Activated T-cell treated with anti-CD3 and anti-CD28 coated beads, Interleukin-2, amount 50 U/mL, for 24 hours (primary cell): ENCODE results near the gene MAPK10.
"Not testable (repeated sequence)": the region's sequence is repeated elsewhere in the genome, so short reads cannot be mapped to it uniquely, and the experiment has no call there.

Experiments
- DNase-seq: peaks from one replicate; pipeline ENCODE4 v3.0.0-alpha.2; 2020
- H3K27ac Mint-ChIP-seq: 2 replicates; pipeline ENCODE4 v1.8.0; 2020; ENCODE audit warnings: mild to moderate bottlenecking, mixed read lengths
- H3K27me3 Mint-ChIP-seq: 2 replicates; pipeline ENCODE4 v1.8.0; 2020; ENCODE audit warnings: mixed read lengths
- H3K36me3 Mint-ChIP-seq: 2 replicates; pipeline ENCODE4 v1.8.0; 2020; ENCODE audit warnings: low read depth, mixed read lengths
- H3K4me1 Mint-ChIP-seq: 2 replicates; pipeline ENCODE4 v1.8.0; 2020; ENCODE audit warnings: low read depth, mixed read lengths
- H3K4me3 Mint-ChIP-seq: 2 replicates; pipeline ENCODE4 v1.8.0; 2020; ENCODE audit warnings: mild to moderate bottlenecking, moderate library complexity, mixed read lengths
- H3K9me3 Mint-ChIP-seq: 2 replicates; pipeline ENCODE4 v1.8.0; 2020; ENCODE audit warnings: mixed read lengths

Gene MAPK10

DNA sequence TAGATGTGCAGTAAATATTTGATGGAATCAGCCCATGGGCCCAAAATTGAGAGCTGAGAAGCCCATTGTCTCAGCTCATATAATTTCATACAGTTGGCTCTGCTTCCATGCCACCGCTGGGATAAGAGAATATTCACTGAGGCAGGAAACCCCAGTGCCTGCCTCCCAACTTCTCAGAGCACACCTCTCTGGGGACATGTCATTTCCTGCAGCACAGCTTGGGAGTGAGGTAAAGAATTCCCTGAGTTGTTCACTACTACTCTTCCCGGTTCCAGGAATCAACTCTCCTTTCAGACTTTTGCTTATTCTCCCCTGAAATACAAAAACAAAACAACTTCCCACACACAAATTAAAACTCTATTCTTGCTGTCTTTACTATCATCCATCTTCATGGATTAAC lies 389.3 kb downstream of the MAPK10 start:
- H3K36me3 Mint-ChIP-seq, result no peaks in the 10 kb centered on the region
- no peaks in the 10 kb centered on the region for H3K9me3 Mint-ChIP-seq
- H3K4me1 Mint-ChIP-seq, result no peaks in the 10 kb centered on the region
- H3K27me3 Mint-ChIP-seq, result no peaks in the 10 kb centered on the region
- DNase-seq, result no peak
- H3K4me3 Mint-ChIP-seq, result no peak overlapping the region
- no peak overlapping the region for H3K27ac Mint-ChIP-seq

DNA sequence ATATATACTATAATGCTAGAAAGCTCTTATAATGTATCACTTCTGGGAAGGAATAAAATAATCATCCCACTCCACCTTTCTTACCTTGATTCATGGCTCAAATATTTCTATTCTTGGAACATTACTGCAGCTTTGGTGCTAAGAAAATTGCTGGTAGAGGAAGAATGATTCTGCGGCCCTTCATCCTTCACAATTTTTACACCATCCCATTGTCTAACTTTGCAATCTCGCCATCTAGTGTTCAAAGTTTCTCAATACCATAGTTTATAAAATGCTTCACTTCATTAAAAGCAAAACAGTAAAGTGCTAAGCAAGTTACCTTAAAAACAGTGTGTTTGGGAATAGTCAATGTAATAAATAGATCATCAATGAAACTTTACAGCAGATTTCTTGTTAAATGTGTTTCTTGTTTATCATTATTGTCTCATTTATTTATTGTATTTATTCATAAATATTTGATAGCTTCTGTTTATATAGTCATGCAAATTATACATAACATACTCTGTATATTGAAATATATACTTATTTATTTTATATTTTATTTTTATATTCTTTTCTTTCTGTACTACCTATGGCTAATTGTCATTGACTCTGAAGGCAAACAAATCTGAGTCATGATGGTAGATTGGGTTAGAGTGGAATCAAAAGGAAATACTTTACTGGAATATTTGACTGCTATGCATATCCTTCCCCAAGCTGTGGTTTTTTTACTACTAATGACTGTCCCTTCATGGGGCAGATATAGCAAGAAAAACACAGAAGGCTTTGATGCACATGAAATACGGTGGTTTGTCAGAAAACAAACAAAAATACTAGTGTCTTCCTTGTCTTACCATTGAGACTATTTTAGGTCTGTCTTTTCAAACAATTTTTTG lies 390.7 kb downstream of the MAPK10 start:
- no peak for DNase-seq
- Mint-ChIP-seq H3K4me3 (no peak overlapping the region), H3K36me3 (no peaks in the 10 kb centered on the region)

DNA sequence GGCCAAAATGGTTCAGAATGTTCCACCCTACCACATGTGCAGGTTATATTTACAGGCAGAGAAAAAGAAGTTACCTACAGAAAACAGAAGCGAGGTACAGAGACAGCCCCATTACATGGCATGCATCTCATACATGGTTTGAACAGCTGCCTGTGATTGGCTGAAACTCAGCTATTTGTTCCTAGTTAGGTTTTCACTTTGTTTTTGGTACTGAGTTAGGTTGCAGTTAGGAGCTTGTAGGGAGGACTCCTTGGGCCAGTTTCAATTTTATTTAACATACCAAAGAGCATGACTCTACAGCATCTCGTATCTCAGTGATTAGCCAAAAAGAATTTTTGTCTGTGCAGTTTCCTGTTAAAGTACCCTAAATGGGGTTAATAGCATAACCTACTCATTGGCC lies 392.0 kb downstream of the MAPK10 start:
- Mint-ChIP-seq H3K36me3 (no peaks in the 10 kb centered on the region), H3K27ac (no peak overlapping the region), H3K27me3 (no peaks in the 10 kb centered on the region), H3K4me1 (no peaks in the 10 kb centered on the region), H3K4me3 (no peak overlapping the region), H3K9me3 (no peaks in the 10 kb centered on the region)
- no peak for DNase-seq

More for the DNA sequence above, 390.7 kb downstream of the MAPK10 start:
- Mint-ChIP-seq H3K9me3 (no peaks in the 10 kb centered on the region), H3K4me1 (no peaks in the 10 kb centered on the region), H3K27me3 (no peaks in the 10 kb centered on the region), H3K27ac (no peak overlapping the region)

DNA sequence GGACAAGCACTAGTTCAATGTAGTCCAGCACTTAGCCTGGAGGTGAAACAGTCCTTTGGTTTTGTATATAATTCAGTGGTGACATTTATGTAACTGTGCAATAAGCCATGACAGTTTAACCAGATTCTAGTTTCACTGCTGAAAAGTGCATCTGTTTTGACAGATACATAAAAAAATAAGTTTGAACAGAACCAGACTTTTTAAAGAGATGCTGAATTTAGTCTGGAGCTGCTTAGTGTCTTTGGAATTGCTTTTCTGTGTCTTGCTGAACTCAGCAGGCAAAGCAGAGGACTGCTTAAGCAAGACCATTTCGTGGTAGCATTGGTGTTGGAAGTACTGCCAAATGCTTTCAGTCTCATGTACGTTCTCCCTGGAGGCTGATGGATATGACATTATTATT lies 393.5 kb downstream of the MAPK10 start:
- no peak for DNase-seq
- no peaks in the 10 kb centered on the region for H3K9me3 Mint-ChIP-seq
- no peak overlapping the region for H3K27ac Mint-ChIP-seq
- H3K36me3 Mint-ChIP-seq, result no peaks in the 10 kb centered on the region
- H3K4me3 Mint-ChIP-seq, result no peak overlapping the region
- no peaks in the 10 kb centered on the region for H3K4me1 Mint-ChIP-seq
- H3K27me3 Mint-ChIP-seq, result no peaks in the 10 kb centered on the region

- no peaks in the 10 kb centered on the region for H3K9me3 Mint-ChIP-seq
- DNase-seq, result no peak
- H3K4me1 Mint-ChIP-seq, result no peaks in the 10 kb centered on the region
- H3K27ac Mint-ChIP-seq, result no peak overlapping the region
- no peaks in the 10 kb centered on the region for H3K27me3 Mint-ChIP-seq
- H3K4me3 Mint-ChIP-seq, result no peak overlapping the region
- no peaks in the 10 kb centered on the region for H3K36me3 Mint-ChIP-seq
Measured at GRCh38 chr4:85965529-85965928, 394.3 kb downstream of the MAPK10 start.

DNA sequence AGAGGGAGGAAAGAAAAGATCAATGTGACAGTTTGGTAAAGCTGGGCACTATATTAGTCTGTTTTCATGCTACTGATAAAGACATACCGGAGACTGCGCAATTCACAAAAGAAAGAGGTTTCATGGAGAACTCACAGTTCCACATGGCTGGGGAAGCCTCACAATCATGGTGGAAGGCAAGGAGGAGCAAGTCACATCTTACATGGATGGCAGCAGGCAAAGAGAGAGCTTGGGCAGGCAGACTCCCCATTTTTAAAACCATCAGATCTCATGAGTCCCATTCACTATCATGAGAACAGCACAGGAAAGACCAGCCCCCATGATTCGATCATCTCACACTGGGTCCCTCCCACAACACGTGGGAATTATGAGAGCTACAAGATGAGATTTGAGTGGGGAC lies 394.8 kb downstream of the MAPK10 start:
- H3K4me1 Mint-ChIP-seq, H3K9me3 Mint-ChIP-seq, H3K36me3 Mint-ChIP-seq, H3K4me3 Mint-ChIP-seq, DNase-seq, H3K27ac Mint-ChIP-seq, H3K27me3 Mint-ChIP-seq: not testable (repeated sequence)

DNA sequence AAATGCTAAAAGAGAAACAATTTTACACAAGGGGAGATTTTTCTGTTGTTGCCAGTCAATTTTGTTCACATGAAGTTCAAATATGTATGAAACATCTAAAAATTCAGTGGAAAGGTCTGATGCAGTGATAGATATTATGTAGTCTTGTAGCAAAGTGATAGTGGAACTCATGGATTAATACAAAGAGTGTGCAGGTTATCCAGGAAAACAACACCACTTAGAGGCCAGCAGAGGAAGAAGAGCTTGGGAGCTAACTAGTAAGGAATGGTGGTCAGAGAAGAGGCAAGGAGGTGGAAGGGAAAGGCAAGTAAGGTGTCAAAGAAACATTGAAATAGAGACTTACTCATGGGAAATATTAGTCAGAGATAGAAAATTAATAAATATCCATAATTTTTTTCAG lies 395.6 kb downstream of the MAPK10 start:
- no peak for DNase-seq
- H3K4me3 Mint-ChIP-seq, result no peak overlapping the region

GRCh38 chr4:85963231-85963630 lies 396.6 kb downstream of the MAPK10 start:
- H3K36me3 Mint-ChIP-seq, result no peaks in the 10 kb centered on the region
- no peak for DNase-seq
- H3K9me3 Mint-ChIP-seq, result no peaks in the 10 kb centered on the region
- no peak overlapping the region for H3K27ac Mint-ChIP-seq
- no peak overlapping the region for H3K4me3 Mint-ChIP-seq
- H3K4me1 Mint-ChIP-seq, result no peaks in the 10 kb centered on the region
- H3K27me3 Mint-ChIP-seq, result no peaks in the 10 kb centered on the region

More for the DNA sequence above, 395.6 kb downstream of the MAPK10 start:
- H3K4me1 Mint-ChIP-seq, result no peaks in the 10 kb centered on the region
- H3K27me3 Mint-ChIP-seq, result no peaks in the 10 kb centered on the region
- no peaks in the 10 kb centered on the region for H3K9me3 Mint-ChIP-seq
- H3K27ac Mint-ChIP-seq, result no peak overlapping the region
- no peaks in the 10 kb centered on the region for H3K36me3 Mint-ChIP-seq

DNA sequence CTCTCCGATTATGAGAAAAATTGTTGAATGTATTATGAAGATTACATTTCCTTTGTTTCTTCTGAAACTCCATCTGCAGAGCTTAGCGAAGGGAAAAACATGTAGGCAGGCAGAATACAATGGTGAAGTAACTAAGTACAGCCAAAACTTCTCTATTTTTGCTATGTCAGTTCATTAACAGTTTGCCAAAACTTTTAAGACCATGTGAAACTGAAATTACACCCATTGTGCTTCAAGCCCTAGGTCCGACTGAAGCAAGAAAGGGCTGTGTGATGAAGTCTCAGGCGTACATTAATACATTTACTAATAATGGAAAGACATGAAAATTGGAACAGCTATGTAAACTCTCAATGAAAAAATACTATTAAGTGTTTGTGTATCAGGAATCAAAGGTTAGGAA lies 398.0 kb downstream of the MAPK10 start:
- H3K36me3 Mint-ChIP-seq, result no peaks in the 10 kb centered on the region
- DNase-seq, result no peak
- no peak overlapping the region for H3K4me3 Mint-ChIP-seq
- no peaks in the 10 kb centered on the region for H3K9me3 Mint-ChIP-seq
- no peaks in the 10 kb centered on the region for H3K27me3 Mint-ChIP-seq
- no peak overlapping the region for H3K27ac Mint-ChIP-seq
- H3K4me1 Mint-ChIP-seq, result no peaks in the 10 kb centered on the region

DNA sequence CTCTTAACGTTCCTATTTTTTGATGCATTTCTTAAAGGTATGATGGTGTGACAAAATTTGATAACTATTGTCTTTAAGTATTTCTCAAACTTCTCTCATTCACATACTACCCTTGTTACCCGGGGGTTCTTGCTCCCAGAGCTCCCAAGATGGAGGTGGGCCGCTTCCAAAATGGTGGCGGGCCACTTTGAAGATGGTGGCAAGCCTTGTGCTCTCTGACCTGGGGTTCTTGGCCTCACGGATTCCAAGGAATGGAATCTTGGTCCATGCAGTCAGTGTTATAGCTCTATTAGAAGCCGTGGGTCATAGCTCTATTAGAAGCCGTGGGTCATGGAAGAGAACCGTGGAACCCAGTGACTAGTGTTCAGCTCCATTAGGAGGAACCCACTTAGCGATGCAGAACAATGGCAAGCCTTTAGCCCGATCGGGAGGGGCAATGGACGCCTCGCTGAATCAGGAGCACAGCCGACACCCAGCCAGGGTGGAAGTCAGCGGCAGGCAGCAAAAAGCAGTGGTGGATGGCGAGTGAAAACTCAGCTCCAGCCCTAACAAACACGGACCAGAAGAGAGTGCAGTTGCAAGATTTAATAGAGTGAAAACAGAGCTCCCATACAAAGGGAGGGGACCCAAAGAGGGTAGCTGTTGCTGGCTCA lies 403.4 kb downstream of the MAPK10 start:
- no peaks in the 10 kb centered on the region for H3K9me3 Mint-ChIP-seq
- no peak for DNase-seq
- H3K27me3 Mint-ChIP-seq, result no peaks in the 10 kb centered on the region
- H3K4me3 Mint-ChIP-seq, result no peak overlapping the region
- H3K27ac Mint-ChIP-seq, result no peak overlapping the region
- no peaks in the 10 kb centered on the region for H3K4me1 Mint-ChIP-seq
- no peaks in the 10 kb centered on the region for H3K36me3 Mint-ChIP-seq

GRCh38 chr4:85955620-85956292 lies 404.1 kb downstream of the MAPK10 start:
- no peaks in the 10 kb centered on the region for H3K9me3 Mint-ChIP-seq
- no peaks in the 10 kb centered on the region for H3K36me3 Mint-ChIP-seq
- H3K27ac Mint-ChIP-seq, result no peak overlapping the region
- H3K4me1 Mint-ChIP-seq, result no peaks in the 10 kb centered on the region
- no peak for DNase-seq
- no peaks in the 10 kb centered on the region for H3K27me3 Mint-ChIP-seq
- H3K4me3 Mint-ChIP-seq, result no peak overlapping the region

GRCh38 chr4:85953651-85954018 lies 406.2 kb downstream of the MAPK10 start:
- no peaks in the 10 kb centered on the region for H3K27me3 Mint-ChIP-seq
- no peak for DNase-seq

DNA sequence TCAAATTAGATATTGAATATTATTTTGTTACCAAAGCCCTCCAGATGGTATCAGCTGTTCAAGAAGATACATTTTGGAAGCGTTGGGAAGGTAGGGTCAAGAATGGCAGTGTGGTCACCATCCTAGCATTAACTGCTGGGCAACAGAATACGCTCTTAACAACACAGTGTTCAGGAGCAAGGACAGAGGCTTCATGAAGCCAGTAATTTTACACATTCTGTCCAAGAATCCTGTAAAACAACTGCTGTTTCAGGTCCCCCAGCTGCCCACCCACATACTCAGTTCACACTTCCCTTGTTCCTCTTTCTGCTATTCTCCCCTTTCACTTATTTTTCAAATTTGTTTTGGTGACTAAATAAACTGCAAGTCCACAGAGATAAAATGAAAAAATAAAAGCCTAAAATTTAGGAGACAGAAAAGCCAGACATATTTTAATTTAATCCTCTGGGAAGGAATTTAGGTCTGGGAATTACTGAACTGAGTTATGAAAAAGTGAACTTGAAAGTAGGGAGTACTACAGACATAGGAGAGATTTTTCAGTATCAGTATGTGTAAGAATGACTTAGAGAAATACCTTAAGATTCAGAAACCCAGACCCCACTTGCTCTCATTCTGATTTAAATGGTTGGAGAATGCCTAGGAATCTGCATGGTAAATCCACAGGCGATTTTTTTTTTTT lies 406.7 kb downstream of the MAPK10 start:
- H3K36me3 Mint-ChIP-seq, result no peaks in the 10 kb centered on the region
- no peaks in the 10 kb centered on the region for H3K9me3 Mint-ChIP-seq
- no peaks in the 10 kb centered on the region for H3K4me1 Mint-ChIP-seq
- no peaks in the 10 kb centered on the region for H3K27me3 Mint-ChIP-seq
- no peak overlapping the region for H3K4me3 Mint-ChIP-seq
- no peak for DNase-seq
- no peak overlapping the region for H3K27ac Mint-ChIP-seq

More at GRCh38 chr4:85953651-85954018, 406.2 kb downstream of the MAPK10 start:
- H3K36me3 Mint-ChIP-seq, result no peaks in the 10 kb centered on the region
- no peak overlapping the region for H3K27ac Mint-ChIP-seq
- no peaks in the 10 kb centered on the region for H3K4me1 Mint-ChIP-seq
- H3K9me3 Mint-ChIP-seq, result no peaks in the 10 kb centered on the region
- H3K4me3 Mint-ChIP-seq, result no peak overlapping the region

DNA sequence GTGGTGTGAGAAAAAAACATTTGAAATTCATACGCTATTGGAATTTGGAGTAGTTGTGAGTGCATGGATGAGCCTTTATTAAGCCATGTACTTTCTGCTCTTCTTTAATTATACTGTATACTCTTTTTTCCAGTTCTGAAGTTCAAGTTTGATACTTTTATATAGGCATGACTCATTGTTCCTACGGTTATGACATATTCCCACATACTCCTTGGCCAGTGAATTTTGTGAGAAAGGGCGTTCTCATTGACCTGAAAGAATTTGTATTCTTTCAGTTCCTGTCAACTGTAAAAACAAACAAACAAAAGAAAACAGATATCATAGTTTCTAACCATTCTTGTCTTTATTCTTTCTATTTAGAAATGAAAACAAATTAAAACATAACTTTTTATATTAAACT lies 407.3 kb downstream of the MAPK10 start:
- no peaks in the 10 kb centered on the region for H3K9me3 Mint-ChIP-seq
- no peaks in the 10 kb centered on the region for H3K27me3 Mint-ChIP-seq
- H3K4me3 Mint-ChIP-seq, result no peak overlapping the region
- no peaks in the 10 kb centered on the region for H3K4me1 Mint-ChIP-seq
- DNase-seq, result no peak
- H3K36me3 Mint-ChIP-seq, result no peaks in the 10 kb centered on the region
- no peak overlapping the region for H3K27ac Mint-ChIP-seq
